Measurements from ENCODE around the gene QRICH1.

Gene QRICH1

DNA sequence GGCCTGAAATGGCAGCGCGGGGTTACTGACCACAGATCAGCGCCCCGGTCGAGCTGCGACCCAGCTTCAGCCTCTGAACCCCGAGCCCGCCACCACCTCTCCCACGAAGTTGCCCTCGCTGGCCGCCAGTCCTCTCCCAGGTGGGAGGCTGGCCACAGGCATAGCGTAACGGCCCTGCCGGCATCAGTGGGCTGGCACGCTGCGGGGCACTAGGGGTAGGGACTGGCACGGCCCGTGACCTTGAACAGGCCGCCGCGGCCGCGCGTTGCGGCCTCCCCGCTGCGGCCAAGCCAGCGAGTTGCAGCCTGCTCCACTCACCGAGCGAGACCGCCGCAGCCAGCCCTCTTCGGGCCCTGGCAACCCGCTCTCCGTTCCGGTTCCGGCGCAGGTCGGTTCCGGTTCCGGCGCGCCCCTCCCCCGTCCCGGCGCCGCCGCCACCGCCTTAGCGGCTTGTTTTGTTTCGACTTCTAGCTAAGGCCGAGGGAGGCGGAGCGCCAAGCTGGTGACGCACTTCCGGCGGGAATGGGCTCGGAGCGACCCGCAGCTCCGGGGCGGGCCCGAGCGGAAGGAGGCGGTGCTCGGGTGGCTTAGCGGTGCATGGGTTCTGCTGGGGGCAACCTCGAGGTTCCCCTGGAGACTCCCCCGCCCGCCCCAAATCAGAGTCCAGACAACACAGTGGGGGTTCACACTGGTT is 26.7 kb upstream of the QRICH1 start, which contains the start of gene USP19:
TSS of gene USP19 (minus strand) at position 386 of the 694 bp plus-strand sequence. CDS start 1,678 bp downstream, outside the sequence.
- peak within 1 kb of the TSS; percentile 73 for H3K27ac ChIP-seq (ENCODE audit: low read depth, low read length)
- H3F3A ChIP-seq (ENCODE audit: control insufficient read depth, insufficient read depth) = peaks cover 9% of the 10 kb centered on the region
- no peak for TF ChIP-seq EZH2phosphoT487 (IDR thresholded peaks at IDR 0.05; ENCODE audit: borderline replicate concordance, low read length)
- TF ChIP-seq, protein P1, sequence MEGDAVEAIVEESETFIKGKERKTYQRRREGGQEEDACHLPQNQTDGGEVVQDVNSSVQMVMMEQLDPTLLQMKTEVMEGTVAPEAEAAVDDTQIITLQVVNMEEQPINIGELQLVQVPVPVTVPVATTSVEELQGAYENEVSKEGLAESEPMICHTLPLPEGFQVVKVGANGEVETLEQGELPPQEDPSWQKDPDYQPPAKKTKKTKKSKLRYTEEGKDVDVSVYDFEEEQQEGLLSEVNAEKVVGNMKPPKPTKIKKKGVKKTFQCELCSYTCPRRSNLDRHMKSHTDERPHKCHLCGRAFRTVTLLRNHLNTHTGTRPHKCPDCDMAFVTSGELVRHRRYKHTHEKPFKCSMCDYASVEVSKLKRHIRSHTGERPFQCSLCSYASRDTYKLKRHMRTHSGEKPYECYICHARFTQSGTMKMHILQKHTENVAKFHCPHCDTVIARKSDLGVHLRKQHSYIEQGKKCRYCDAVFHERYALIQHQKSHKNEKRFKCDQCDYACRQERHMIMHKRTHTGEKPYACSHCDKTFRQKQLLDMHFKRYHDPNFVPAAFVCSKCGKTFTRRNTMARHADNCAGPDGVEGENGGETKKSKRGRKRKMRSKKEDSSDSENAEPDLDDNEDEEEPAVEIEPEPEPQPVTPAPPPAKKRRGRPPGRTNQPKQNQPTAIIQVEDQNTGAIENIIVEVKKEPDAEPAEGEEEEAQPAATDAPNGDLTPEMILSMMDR (IDR thresholded peaks at IDR 0.05; ENCODE audit: low read depth, low read length, poor library complexity, severe bottlenecking) = peak; percentile 13
- H3K36me3 ChIP-seq (ENCODE audit: control insufficient read depth, low read length) = peaks cover 43% of the 10 kb centered on the region
- H3K4me3 ChIP-seq (ENCODE audit: low read length) = peak within 1 kb of the TSS; percentile 98
- no peaks in the 10 kb centered on the region for H3K9me3 ChIP-seq (ENCODE audit: control insufficient read depth, insufficient read depth, low read length)
- peak within 1 kb of the TSS; percentile 92 for H3K4me2 ChIP-seq (ENCODE audit: low read length)
- no peaks in the 10 kb centered on the region for H3K9me2 ChIP-seq (replicated peaks; ENCODE audit: control insufficient read depth, low read length)
- peaks cover 18% of the 10 kb centered on the region for H3K4me1 ChIP-seq (ENCODE audit: control insufficient read depth, low read length)
- H3K79me2 ChIP-seq (ENCODE audit: control insufficient read depth, low read length) = peaks cover 19% of the 10 kb centered on the region
- H3K27me3 ChIP-seq (ENCODE audit: control insufficient read depth, low read length) = no peaks in the 10 kb centered on the region
- no peaks in the 10 kb centered on the region for H4K20me1 ChIP-seq (ENCODE audit: control insufficient read depth, insufficient read depth, low read depth, low read length)

DNA sequence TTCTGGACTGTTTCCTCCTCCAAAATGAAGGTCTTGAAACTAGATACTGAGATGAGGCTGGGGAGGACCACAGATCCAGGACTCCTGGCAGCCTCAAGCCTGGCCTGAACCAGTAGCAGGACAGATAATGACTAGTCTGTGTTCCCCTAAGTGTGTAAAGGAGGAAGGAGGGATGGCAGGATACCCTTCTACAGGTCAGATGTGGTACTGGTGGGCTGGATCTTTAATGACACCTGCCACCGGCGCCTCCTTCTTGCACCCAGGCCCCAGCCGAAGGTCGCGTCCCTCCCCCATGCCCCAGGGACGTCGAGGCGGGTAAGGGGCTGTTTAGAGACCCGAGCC is 26.2 kb upstream of the QRICH1 start:
- Histone ChIP-seq H3F3A (ENCODE audit: control insufficient read depth, insufficient read depth) (peaks cover 9% of the 10 kb centered on the region), H4K20me1 (ENCODE audit: control insufficient read depth, insufficient read depth, low read depth, low read length) (no peaks in the 10 kb centered on the region), H3K9me2 (replicated peaks; ENCODE audit: control insufficient read depth, low read length) (no peaks in the 10 kb centered on the region), H3K9me3 (ENCODE audit: control insufficient read depth, insufficient read depth, low read length) (no peaks in the 10 kb centered on the region), H3K27ac (ENCODE audit: low read depth, low read length) (peak overlapping the region; percentile 73), H3K27me3 (ENCODE audit: control insufficient read depth, low read length) (no peaks in the 10 kb centered on the region), H3K4me3 (ENCODE audit: low read length) (peak overlapping the region; percentile 98), H3K79me2 (ENCODE audit: control insufficient read depth, low read length) (peaks cover 19% of the 10 kb centered on the region), H3K36me3 (ENCODE audit: control insufficient read depth, low read length) (peaks cover 48% of the 10 kb centered on the region), H3K4me1 (ENCODE audit: control insufficient read depth, low read length) (peaks cover 18% of the 10 kb centered on the region), H3K4me2 (ENCODE audit: low read length) (peak overlapping the region; percentile 92)
- TF ChIP-seq, protein P1 (IDR thresholded peaks at IDR 0.05; ENCODE audit: low read depth, low read length, poor library complexity, severe bottlenecking) = no peak
- TF ChIP-seq EZH2phosphoT487 (IDR thresholded peaks at IDR 0.05; ENCODE audit: borderline replicate concordance, low read length) = no peak

DNA sequence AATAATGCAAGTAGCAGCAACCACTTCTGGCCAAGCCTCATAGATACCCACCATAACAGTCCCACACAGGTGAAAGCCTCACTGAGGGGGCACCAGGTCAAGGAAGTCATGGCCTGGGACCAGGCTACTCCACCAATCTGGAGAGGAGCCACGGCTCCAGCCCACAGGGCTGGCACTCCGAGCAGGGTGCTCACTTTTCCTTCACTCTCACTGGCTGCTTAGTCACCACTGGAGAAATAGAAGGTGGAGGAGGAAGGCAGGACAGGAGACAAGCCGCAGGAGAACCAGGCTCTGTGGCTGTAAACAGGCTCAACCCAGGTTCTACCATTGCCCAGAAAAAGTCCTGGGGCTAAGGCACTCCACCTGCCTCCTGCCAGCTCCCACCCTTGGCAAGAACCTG is 25.6 kb upstream of the QRICH1 start:
- Histone ChIP-seq H3K4me1 (ENCODE audit: control insufficient read depth, low read length) (peaks cover 18% of the 10 kb centered on the region), H3K9me3 (ENCODE audit: control insufficient read depth, insufficient read depth, low read length) (no peaks in the 10 kb centered on the region), H3K9me2 (replicated peaks; ENCODE audit: control insufficient read depth, low read length) (no peaks in the 10 kb centered on the region), H3K4me2 (ENCODE audit: low read length) (peak overlapping the region; percentile 92), H3K27ac (ENCODE audit: low read depth, low read length) (peak overlapping the region; percentile 73), H3K36me3 (ENCODE audit: control insufficient read depth, low read length) (peaks cover 55% of the 10 kb centered on the region), H3K27me3 (ENCODE audit: control insufficient read depth, low read length) (no peaks in the 10 kb centered on the region), H3K79me2 (ENCODE audit: control insufficient read depth, low read length) (peaks cover 19% of the 10 kb centered on the region), H4K20me1 (ENCODE audit: control insufficient read depth, insufficient read depth, low read depth, low read length) (no peaks in the 10 kb centered on the region), H3K4me3 (ENCODE audit: low read length) (peak overlapping the region; percentile 98), H3F3A (ENCODE audit: control insufficient read depth, insufficient read depth) (peaks cover 9% of the 10 kb centered on the region)
- TF ChIP-seq, protein P1 (IDR thresholded peaks at IDR 0.05; ENCODE audit: low read depth, low read length, poor library complexity, severe bottlenecking) = no peak
- TF ChIP-seq EZH2phosphoT487 (IDR thresholded peaks at IDR 0.05; ENCODE audit: borderline replicate concordance, low read length) = no peak

All from DOHH2 (cell line).